ENCODE results near the gene SLC6A9. TPM values are rescaled to one million over a fixed set of nuclear protein-coding genes. Genes with fewer than 3 reads are reported as not detected.

The SLC6A9 gene
- total RNA-seq, 1 donor from 2014 or later, result 4.7 TPM

GRCh38 chr1:44035726-44036408 is 4.6 kb upstream of the SLC6A9 start:
- peak overlapping the region; percentile 73 to 83 for H3K27ac ChIP-seq
- H3K36me3 ChIP-seq, result no peaks in the 10 kb centered on the region
- TF ChIP-seq, protein P1, sequence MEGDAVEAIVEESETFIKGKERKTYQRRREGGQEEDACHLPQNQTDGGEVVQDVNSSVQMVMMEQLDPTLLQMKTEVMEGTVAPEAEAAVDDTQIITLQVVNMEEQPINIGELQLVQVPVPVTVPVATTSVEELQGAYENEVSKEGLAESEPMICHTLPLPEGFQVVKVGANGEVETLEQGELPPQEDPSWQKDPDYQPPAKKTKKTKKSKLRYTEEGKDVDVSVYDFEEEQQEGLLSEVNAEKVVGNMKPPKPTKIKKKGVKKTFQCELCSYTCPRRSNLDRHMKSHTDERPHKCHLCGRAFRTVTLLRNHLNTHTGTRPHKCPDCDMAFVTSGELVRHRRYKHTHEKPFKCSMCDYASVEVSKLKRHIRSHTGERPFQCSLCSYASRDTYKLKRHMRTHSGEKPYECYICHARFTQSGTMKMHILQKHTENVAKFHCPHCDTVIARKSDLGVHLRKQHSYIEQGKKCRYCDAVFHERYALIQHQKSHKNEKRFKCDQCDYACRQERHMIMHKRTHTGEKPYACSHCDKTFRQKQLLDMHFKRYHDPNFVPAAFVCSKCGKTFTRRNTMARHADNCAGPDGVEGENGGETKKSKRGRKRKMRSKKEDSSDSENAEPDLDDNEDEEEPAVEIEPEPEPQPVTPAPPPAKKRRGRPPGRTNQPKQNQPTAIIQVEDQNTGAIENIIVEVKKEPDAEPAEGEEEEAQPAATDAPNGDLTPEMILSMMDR (IDR thresholded peaks at IDR 0.05), result no peak
- no peak for DNase-seq (ENCODE audit: low spot score in 2 of 2)
- H3K9me3 ChIP-seq, result no peaks in the 10 kb centered on the region
- intact Hi-C loops (cut with DNase I), result loop anchor here (1.0 to 10.0 kb wide), 3 partner anchors 31 to 501 kb away; partner anchors contain the start of gene PTPRF
- H3K4me1 ChIP-seq, result peaks cover 17 to 27% of the 10 kb centered on the region in 2 donors
- H3K4me3 ChIP-seq, result no peak overlapping the region
- no peaks in the 10 kb centered on the region for H3K27me3 ChIP-seq

GRCh38 chr1:44034976-44035716 is 3.9 kb upstream of the SLC6A9 start:
- Histone ChIP-seq H3K27me3 (no peaks in the 10 kb centered on the region), H3K27ac (peak overlapping the region; percentile 73 to 83), H3K4me1 (peaks cover 17 to 27% of the 10 kb centered on the region in 2 donors), H3K9me3 (no peaks in the 10 kb centered on the region), H3K4me3 (no peak overlapping the region), H3K36me3 (no peaks in the 10 kb centered on the region)
- intact Hi-C loops (cut with DNase I), result loop anchor here (5.0 to 10.0 kb wide), 2 partner anchors 273 to 500 kb away; partner anchors contain the start of gene PTPRF
- TF ChIP-seq, protein P1 (IDR thresholded peaks at IDR 0.05), result no peak
- no peak for DNase-seq (ENCODE audit: low spot score in 2 of 2)

DNA sequence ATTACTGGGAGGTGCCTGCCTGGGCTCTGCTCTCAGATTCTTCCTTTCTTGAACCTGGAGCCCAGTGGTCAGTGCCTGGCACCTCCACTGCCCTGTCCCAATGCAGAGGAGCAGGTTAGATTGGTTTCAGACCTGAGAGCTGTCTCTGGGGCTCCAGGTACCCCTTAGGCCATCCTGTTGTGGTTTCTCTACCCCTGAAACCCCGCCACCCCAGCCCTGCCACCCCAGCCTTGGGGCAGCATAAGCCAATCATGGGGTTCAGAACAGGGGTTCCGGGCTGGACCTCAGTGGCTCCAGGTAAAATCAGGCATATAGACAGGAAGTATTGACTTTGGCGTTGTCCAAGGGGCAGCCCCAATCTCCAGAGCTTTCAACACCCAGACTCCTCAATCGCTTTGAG is 3.2 kb upstream of the SLC6A9 start:
- intact Hi-C loops (cut with DNase I), result loop anchor here (10.0 kb wide), 1 partner anchor 500 kb away; the partner anchor contains the start of gene PTPRF
- no peaks in the 10 kb centered on the region for H3K9me3 ChIP-seq
- no peaks in the 10 kb centered on the region for H3K36me3 ChIP-seq
- H3K27ac ChIP-seq, result peak overlapping the region in 1 of 2 donors; percentile 83
- TF ChIP-seq, protein P1 (IDR thresholded peaks at IDR 0.05), result no peak
- no peak overlapping the region for H3K4me3 ChIP-seq
- no peaks in the 10 kb centered on the region for H3K27me3 ChIP-seq
- peaks cover 17 to 28% of the 10 kb centered on the region in 2 donors for H3K4me1 ChIP-seq
- DNase-seq (ENCODE audit: low spot score in 2 of 2), result no peak

- TF ChIP-seq, protein P1 (IDR thresholded peaks at IDR 0.05), result no peak
- Histone ChIP-seq H3K4me3 (no peak overlapping the region), H3K9me3 (no peaks in the 10 kb centered on the region), H3K4me1 (peaks cover 17 to 32% of the 10 kb centered on the region in 2 donors), H3K27me3 (no peaks in the 10 kb centered on the region), H3K27ac (peak overlapping the region; percentile 25 to 52), H3K36me3 (no peaks in the 10 kb centered on the region)
- DNase-seq (ENCODE audit: low spot score in 2 of 2), result no peak
- intact Hi-C loops (cut with DNase I), result loop anchor here (10.0 kb wide), 1 partner anchor 499 kb away; the partner anchor contains the start of gene PTPRF
Measured at GRCh38 chr1:44033756-44034155, 2.5 kb upstream of the SLC6A9 start.

- Histone ChIP-seq H3K9me3 (no peaks in the 10 kb centered on the region), H3K4me1 (peaks cover 17 to 32% of the 10 kb centered on the region in 2 donors), H3K27me3 (no peaks in the 10 kb centered on the region), H3K27ac (peak overlapping the region; percentile 52 to 93), H3K36me3 (no peaks in the 10 kb centered on the region), H3K4me3 (no peak overlapping the region)
- TF ChIP-seq, protein P1 (IDR thresholded peaks at IDR 0.05), result no peak
- no peak for DNase-seq (ENCODE audit: low spot score in 2 of 2)
- intact Hi-C loops (cut with DNase I), result loop anchor here (10.0 kb wide), 1 partner anchor 498 kb away; the partner anchor contains the start of gene PTPRF
Measured at GRCh38 chr1:44033041-44033575, 1.8 kb upstream of the SLC6A9 start.
